ENCODE data around the gene SYT6. TPM values are rescaled to one million over a fixed set of nuclear protein-coding genes. Genes with fewer than 3 reads are reported as not detected.

The SYT6 gene
- total RNA-seq, 1 experiment from 2014 or later: not detected

DNA sequence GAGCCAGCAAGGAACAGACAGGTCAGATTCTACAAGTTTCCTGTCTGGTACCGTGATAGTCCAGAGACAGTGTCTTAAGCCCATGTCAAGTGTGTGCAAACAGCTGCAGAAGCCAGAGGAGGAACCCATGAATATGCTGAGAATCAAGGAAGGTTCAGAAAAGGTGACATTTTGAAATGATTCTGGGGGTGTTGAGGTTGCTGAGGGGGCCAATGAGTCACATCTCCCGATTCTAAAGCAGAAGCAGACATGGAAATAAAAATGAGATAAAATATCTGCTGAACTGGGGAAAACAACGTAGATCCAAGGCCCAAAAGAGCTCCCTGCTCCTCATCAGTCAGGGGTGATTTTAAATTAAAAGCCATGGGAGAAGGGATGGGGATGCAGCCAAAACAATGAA lies 15.8 kb upstream of the SYT6 start:
- POLR2A ChIA-PET: no interaction called here
- no peaks in the 10 kb centered on the region for H3K4me1 ChIP-seq (ENCODE audit: control insufficient read depth, insufficient read depth, low read length)
- no peak overlapping the region for H3K27ac ChIP-seq (ENCODE audit: low read length)
- in situ Hi-C loops (cut with HindIII; ENCODE audit: low pct_unique_long_range_greater_than_20kb, low sequenced_read_pairs): no loop called here
- no peaks in the 10 kb centered on the region for H3K27me3 ChIP-seq (ENCODE audit: control insufficient read depth, insufficient read depth, low read length)
- intact Hi-C loops (cut with micrococcal nuclease; ENCODE audit: unreplicated experiment): no loop called here
- no peaks in the 10 kb centered on the region for H3K36me3 ChIP-seq (ENCODE audit: control insufficient read depth, insufficient read depth, low read length)
- TF ChIP-seq, protein P1, sequence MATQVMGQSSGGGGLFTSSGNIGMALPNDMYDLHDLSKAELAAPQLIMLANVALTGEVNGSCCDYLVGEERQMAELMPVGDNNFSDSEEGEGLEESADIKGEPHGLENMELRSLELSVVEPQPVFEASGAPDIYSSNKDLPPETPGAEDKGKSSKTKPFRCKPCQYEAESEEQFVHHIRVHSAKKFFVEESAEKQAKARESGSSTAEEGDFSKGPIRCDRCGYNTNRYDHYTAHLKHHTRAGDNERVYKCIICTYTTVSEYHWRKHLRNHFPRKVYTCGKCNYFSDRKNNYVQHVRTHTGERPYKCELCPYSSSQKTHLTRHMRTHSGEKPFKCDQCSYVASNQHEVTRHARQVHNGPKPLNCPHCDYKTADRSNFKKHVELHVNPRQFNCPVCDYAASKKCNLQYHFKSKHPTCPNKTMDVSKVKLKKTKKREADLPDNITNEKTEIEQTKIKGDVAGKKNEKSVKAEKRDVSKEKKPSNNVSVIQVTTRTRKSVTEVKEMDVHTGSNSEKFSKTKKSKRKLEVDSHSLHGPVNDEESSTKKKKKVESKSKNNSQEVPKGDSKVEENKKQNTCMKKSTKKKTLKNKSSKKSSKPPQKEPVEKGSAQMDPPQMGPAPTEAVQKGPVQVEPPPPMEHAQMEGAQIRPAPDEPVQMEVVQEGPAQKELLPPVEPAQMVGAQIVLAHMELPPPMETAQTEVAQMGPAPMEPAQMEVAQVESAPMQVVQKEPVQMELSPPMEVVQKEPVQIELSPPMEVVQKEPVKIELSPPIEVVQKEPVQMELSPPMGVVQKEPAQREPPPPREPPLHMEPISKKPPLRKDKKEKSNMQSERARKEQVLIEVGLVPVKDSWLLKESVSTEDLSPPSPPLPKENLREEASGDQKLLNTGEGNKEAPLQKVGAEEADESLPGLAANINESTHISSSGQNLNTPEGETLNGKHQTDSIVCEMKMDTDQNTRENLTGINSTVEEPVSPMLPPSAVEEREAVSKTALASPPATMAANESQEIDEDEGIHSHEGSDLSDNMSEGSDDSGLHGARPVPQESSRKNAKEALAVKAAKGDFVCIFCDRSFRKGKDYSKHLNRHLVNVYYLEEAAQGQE (IDR thresholded peaks at IDR 0.05; ENCODE audit: insufficient read depth in 1 of 2, low read depth in 2 of 2, low read length in 1 of 2): no peak
- TF ChIP-seq POLR2AphosphoS5 (IDR thresholded peaks at IDR 0.05; ENCODE audit: low read depth, low read length) (no peak), SIN3A (IDR thresholded peaks at IDR 0.05; ENCODE audit: borderline replicate concordance, insufficient read depth, low read depth, low read length) (no peak), TCF7L2 (IDR thresholded peaks at IDR 0.05; ENCODE audit: low read depth, low read length) (no peak)
- TF ChIP-seq, protein P2, sequence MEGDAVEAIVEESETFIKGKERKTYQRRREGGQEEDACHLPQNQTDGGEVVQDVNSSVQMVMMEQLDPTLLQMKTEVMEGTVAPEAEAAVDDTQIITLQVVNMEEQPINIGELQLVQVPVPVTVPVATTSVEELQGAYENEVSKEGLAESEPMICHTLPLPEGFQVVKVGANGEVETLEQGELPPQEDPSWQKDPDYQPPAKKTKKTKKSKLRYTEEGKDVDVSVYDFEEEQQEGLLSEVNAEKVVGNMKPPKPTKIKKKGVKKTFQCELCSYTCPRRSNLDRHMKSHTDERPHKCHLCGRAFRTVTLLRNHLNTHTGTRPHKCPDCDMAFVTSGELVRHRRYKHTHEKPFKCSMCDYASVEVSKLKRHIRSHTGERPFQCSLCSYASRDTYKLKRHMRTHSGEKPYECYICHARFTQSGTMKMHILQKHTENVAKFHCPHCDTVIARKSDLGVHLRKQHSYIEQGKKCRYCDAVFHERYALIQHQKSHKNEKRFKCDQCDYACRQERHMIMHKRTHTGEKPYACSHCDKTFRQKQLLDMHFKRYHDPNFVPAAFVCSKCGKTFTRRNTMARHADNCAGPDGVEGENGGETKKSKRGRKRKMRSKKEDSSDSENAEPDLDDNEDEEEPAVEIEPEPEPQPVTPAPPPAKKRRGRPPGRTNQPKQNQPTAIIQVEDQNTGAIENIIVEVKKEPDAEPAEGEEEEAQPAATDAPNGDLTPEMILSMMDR (IDR thresholded peaks at IDR 0.05): no peak
- CTCF ChIA-PET: no interaction called here
- DNase-seq (ENCODE audit: low read depth, low spot score) (no peak), ATAC-seq (no peak)
- H3K9me3 ChIP-seq (ENCODE audit: control insufficient read depth, insufficient read depth, low read depth, low read length): no peaks in the 10 kb centered on the region
- BruUV-seq (replicated peaks): no TSS peak
- H3K4me3 ChIP-seq (ENCODE audit: low read depth in 2 of 2, low read length in 2 of 2): no peak overlapping the region

DNA sequence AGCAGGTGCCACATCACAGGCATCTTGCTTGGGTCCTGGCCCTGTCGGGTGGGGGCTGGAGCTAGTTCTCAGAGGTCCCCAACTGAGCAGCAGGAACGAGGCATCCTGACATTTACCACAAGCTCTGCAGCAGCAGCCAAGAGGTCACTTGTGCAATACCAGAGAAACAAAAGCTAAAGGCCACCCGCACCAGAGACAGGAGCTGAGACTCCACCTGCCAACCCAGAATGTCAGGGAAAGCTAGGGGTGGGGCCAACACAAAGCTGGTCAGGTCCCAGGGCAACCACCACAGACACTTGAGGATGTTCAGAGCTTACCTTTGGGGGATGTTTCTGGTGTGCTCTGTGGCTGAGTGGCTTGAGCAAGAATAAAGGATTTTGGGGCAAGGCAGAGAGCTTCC lies 13.6 kb upstream of the SYT6 start:
- BruUV-seq (replicated peaks): no TSS peak
- intact Hi-C loops (cut with micrococcal nuclease; ENCODE audit: unreplicated experiment) (no loop called here), in situ Hi-C loops (cut with HindIII; ENCODE audit: low pct_unique_long_range_greater_than_20kb, low sequenced_read_pairs) (no loop called here)
- no peak for TF ChIP-seq TCF7L2 (IDR thresholded peaks at IDR 0.05; ENCODE audit: low read depth, low read length)
- DNase-seq (ENCODE audit: low read depth, low spot score): no peak
- Histone ChIP-seq H3K9me3 (ENCODE audit: control insufficient read depth, insufficient read depth, low read depth, low read length) (no peaks in the 10 kb centered on the region), H3K4me3 (ENCODE audit: low read depth in 2 of 2, low read length in 2 of 2) (no peak overlapping the region), H3K27me3 (ENCODE audit: control insufficient read depth, insufficient read depth, low read length) (no peaks in the 10 kb centered on the region), H3K27ac (ENCODE audit: low read length) (no peak overlapping the region), H3K36me3 (ENCODE audit: control insufficient read depth, insufficient read depth, low read length) (no peaks in the 10 kb centered on the region), H3K4me1 (ENCODE audit: control insufficient read depth, insufficient read depth, low read length) (no peaks in the 10 kb centered on the region)
- ChIA-PET CTCF (no interaction called here), POLR2A (no interaction called here)
- ATAC-seq: no peak

DNA sequence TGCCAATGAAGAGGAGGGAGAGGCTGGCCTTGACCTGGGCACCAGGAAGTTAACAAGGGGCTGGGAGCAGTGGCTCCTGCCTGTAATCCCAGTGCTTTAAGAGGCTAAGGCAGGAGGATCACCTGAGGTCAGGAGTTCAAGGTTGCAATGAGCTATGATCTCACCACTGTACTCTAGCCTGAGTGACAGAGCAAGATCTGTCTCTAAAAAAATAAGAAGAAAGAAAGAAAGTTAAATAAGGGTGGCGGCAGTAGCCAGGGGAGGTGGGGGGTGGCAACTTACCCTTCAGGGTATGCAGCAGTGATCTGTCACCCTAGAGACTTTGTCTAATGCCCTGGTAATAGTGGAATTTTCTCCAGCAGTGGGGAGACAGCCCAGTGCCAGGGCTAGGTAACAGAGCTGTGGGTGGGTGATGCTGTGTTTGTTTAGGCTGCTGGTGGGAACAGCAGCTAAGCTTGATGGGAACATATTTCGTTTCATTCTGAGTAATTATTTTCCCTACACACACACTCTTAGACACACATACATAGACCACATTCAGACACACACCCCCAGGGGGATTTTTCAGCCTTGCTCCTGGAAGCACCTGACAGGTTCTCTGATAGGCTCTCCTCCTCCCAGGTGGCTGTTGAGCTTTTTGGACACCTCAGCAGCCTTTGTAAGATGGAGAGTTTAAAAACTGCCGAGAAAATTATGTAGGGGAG lies 11.3 kb upstream of the SYT6 start:
- H3K27me3 ChIP-seq (ENCODE audit: control insufficient read depth, insufficient read depth, low read length): no peaks in the 10 kb centered on the region
- H3K4me3 ChIP-seq (ENCODE audit: low read depth in 2 of 2, low read length in 2 of 2): no peak overlapping the region
- no peaks in the 10 kb centered on the region for H3K36me3 ChIP-seq (ENCODE audit: control insufficient read depth, insufficient read depth, low read length)
- no peak overlapping the region for H3K27ac ChIP-seq (ENCODE audit: low read length)
- POLR2A ChIA-PET: no interaction called here
- CTCF ChIA-PET: no interaction called here
- no TSS peak for BruUV-seq (replicated peaks)
- no peak for DNase-seq (ENCODE audit: low read depth, low spot score)
- H3K4me1 ChIP-seq (ENCODE audit: control insufficient read depth, insufficient read depth, low read length): no peaks in the 10 kb centered on the region
- TF ChIP-seq SIN3A (IDR thresholded peaks at IDR 0.05; ENCODE audit: borderline replicate concordance, insufficient read depth, low read depth, low read length): no peak
- TF ChIP-seq TCF7L2 (IDR thresholded peaks at IDR 0.05; ENCODE audit: low read depth, low read length): no peak
- TF ChIP-seq, protein P2 (IDR thresholded peaks at IDR 0.05): no peak
- no peaks in the 10 kb centered on the region for H3K9me3 ChIP-seq (ENCODE audit: control insufficient read depth, insufficient read depth, low read depth, low read length)
- no peak for ATAC-seq
- intact Hi-C loops (cut with micrococcal nuclease; ENCODE audit: unreplicated experiment) (no loop called here), in situ Hi-C loops (cut with HindIII; ENCODE audit: low pct_unique_long_range_greater_than_20kb, low sequenced_read_pairs) (no loop called here)

All from Panc1 (cell line).